DMS 273 treated with DMSO at 0.1 percent for 48 hours (cell line): ENCODE results near the gene COPS7B.
"Not testable (repeated sequence)": the region's sequence is repeated elsewhere in the genome, so short reads cannot be mapped to it uniquely, and the experiment has no call there.

Experiments
- DNase-seq: peaks from one replicate; lab custom pipeline; 2025; lab: John Stamatoyannopoulos, UW

The COPS7B gene

DNA sequence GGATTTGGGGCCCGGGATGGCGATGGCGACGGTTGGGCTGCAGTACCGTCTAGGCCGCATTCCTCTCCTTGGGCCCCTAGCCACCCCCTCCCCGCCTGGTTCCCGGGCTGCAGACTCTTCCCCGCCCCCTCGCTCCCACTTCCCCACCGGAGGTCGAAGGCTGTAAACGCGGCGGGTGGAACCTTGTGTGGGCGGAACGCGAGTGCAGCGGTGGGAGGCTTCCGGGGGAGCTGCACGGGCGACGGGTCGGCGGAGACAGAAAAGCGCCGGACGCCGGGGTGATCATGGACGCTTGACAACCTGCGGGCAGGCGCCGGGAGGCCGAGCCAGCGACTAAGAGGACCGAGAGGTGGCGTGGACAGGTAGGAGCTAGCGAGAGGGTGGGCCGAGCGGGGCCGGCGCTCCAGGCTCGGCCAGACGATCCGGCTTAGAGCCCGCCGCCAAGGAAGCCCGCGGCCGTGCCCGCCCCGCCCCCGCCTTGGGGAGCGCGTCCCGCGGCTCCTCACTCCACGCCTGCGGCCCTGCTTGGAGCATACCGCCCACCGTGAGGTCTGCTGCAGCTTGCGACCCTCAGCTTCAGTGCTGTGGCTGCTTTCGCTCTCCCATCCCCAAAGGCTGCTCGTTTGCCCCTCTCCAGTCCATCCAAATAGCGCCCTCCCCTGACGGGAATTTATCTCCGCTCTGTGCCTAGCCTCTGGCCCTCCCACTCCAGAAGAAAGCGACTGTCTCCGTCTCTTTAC is at the start of gene COPS7B:
TSS of gene COPS7B (plus strand) at position 269 of the 740 bp plus-strand sequence. CDS start 2,126 bp downstream, outside the sequence.
- DNase-seq = peak; percentile 64

- no peak for DNase-seq
Observed at GRCh38 chr2:231737761-231738160, 48.5 kb upstream of the COPS7B start.

- no peak for DNase-seq
Observed at GRCh38 chr2:231743376-231744116, 42.7 kb upstream of the COPS7B start.

DNA sequence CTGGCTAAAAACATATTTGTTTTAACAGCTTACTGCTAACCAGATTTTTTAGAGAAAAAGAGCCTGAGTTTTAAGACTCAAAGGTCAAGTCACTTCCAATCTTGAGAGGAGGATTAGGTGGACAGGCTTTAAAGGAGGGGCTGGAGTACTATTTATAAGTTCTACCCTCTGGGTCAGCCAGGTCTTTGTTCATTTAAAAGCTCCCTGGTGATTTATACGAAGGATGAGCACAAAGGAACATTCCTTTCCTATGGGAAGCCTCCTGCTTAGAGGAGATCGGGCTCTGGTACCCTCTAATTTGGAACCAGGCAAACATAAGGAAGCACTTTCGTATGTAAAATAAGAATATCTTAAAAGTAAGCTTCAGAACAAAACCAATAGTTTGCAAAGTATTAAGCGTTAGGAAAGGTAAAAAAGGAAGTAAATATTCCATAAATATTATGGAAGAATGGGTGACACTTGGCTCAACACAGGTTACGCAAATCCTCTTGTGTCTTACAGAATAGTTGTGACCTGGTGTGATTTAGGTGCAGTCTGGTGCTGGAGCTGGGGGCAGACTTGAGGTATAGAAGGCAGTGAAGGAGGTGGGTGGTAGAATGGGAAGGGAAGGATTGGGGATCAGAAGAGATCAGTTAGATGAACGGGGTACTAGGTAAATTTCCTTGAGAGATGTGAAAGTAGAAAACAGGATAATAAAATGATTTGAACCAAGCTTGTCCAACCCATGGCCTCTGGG is 40.8 kb upstream of the COPS7B start:
- no peak for DNase-seq

DNA sequence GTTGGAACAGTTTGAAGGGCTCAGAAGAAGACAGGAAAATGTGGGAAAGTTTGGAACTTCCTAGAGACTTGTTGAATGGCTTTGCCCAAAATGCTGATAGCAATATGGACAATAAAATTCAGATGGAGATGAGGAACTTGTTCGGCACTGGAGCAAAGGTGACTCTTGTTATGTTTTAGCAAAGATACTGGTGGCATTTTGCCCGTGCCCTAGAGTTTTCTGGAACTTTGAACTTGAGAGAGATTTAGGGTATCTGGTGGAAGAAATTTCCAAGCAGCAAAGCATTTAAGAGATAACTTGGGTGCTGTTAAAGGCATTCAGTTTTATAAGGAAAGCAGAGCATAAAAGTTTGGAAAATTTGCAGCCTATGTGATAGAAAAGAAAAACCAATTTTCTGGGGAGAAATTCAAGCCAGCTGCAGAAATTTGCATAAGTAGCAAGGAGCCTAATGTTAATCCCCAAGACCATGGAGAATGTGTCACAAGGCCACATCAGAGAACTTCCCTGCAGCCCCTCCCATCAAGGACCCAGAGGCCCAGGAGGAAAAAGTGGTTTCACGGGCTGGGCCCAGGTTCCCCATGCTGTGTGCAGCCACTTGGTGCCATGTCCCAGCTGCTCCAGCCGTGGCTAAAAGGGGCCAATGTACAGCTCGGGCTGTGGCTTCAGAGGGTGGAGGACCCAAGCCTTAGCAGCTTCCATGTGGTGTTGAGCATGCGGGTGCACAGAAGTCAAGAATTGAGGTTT is 37.9 kb upstream of the COPS7B start:
- DNase-seq = not testable (repeated sequence)

GRCh38 chr2:231749016-231749415 is 37.2 kb upstream of the COPS7B start:
- not testable (repeated sequence) for DNase-seq

- DNase-seq = no peak
Observed at GRCh38 chr2:231751042-231751815, 35.0 kb upstream of the COPS7B start.

GRCh38 chr2:231752061-231752460 is 34.2 kb upstream of the COPS7B start:
- DNase-seq = no peak

GRCh38 chr2:231761735-231762134 is 24.5 kb upstream of the COPS7B start:
- no peak for DNase-seq

- no peak for DNase-seq
Observed at GRCh38 chr2:231764124-231764523, 22.1 kb upstream of the COPS7B start.

DNA sequence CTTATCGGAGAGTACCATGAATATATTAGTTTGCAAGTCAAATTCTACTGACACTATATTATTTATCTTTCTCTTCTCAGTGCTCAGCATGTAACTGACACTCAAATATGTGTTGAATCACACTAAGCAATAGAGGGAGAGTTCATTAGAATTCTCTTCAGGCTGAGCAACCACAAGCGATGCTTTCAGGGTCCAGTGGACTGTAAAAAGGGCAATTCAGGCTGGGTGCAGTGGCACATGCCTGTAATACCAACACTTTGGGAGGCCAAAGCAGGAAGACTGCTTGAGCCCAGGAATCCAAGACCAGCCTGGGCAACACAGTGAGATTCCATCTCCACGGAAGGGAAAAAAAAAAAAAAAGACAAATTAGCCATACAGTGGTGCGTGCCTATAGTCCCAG is 21.5 kb upstream of the COPS7B start:
- DNase-seq = no peak

DNA sequence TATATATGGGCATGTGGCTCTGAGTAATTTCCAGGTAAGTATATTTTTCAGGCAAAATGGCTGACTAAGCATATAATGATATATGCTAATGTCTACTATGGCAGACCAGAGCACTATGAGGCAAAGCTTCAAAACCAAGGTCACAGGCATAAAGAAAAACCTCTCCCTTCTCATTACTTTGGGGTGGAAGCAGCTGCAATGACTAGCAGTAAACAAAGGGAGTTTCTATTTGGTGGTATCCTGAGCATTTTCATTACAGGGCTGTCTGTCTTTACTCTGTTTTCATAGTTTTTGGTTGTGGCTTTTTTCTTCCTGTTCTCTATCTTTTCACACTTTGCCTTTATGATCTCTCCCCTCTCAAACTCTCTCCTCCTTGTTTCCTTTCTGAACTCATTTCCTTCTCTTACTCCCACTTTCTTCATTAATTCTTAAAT is 20.7 kb upstream of the COPS7B start:
- no peak for DNase-seq

GRCh38 chr2:231769170-231770136 is 16.8 kb upstream of the COPS7B start:
- no peak for DNase-seq

GRCh38 chr2:231780123-231780908 is 5.9 kb upstream of the COPS7B start:
- no peak for DNase-seq

DNA sequence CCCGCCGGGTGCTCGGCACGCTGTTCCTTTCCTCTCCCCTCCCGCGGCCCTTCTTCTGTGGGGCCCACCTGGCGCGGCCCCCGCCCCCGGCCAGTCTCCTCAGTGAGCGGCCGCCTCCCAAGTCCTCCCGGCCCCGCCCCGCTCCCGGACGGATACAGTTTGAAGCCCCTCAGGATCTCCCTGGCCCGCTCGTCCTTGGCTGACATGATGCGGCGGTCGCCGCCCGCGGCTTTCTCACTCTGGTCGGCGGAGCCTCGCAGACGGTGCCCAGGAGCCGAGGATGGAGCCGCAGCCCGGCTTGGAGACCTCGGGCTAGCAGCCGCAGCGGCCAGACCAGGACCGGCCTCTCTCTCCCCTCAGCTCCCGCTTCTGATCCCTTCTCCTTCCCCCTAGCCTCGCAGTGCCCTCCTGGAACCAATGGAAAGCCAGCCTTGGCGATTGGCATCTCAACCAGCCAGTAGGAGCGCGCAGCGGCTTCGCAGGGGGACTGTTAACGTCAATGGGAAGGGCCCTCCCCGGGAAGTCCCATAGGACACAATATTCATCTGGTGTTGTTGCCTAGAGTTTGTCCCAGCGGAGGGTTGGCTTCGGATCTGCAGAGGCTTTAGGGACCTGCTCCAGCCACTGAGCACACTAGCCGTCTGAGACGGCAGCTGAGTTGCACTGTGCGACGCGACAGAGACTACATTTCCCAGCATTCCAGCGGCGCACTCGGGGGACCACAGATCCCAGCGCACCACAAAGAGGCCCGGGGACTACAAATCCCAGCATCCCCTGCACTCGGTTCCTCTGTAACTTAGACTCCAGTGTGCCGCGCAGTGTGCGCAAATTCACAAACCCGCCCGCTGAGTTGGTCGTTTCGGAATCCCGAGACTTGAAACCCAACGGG is 5.1 kb upstream of the COPS7B start, which contains the start of gene PDE6D:
TSS of gene PDE6D (minus strand) at position 374 of the 889 bp plus-strand sequence. CDS start at position 206, 168 bp downstream.
- DNase-seq = peak; percentile 96

- peak; percentile 17 for DNase-seq
Observed at GRCh38 chr2:231781798-231782726, 4.2 kb upstream of the COPS7B start.

DNA sequence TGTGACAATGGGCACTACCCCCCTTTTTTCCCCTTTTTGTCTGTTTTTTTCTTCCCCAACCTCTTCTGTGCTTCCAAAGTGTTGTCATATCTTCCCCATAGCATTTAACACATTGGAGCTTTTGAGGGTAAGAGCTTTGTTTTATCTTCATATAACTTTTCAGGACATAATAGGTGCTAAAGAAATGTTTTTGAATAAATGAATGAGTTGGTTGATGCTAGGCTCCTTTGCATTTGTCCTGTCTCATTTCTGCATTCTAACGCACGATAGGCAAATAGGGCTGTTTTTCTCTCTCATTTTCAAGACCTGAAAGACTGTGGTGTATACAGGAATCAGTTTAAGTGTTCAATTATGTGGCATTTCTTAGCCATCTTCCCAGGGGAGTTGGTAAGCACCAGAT is 832 bp upstream of the COPS7B start:
- DNase-seq = no peak
